Tracheal epithelial cell (primary cell): ENCODE data around the gene UBA52. TPM values are rescaled to one million over a fixed set of nuclear protein-coding genes. Genes with fewer than 3 reads are reported as not detected.

ENCODE experiments used
- total RNA-seq: library from RNA; depleted of rRNA; stranded (reverse); fragments of >200 nt; gene quantifications from 2 replicates; pipeline ENCODE4 v1.2.1, GENCODE V29; 2014

The UBA52 gene
- 916 and 1,024 TPM in 2 replicates for total RNA-seq

GRCh38 chr19:18571564-18572344 is at the start of gene UBA52:
Gene UBA52 (plus strand): TSS chr19:18571857. CDS start chr19:18573301, 1,444 bp downstream.

GRCh38 chr19:18542941-18543813 is 28.5 kb upstream of the UBA52 start, which contains the start of gene FKBP8:
Gene FKBP8 (minus strand): TSS chr19:18543573. CDS start chr19:18541970, 1,603 bp downstream.

GRCh38 chr19:18557411-18558201 is 14.1 kb upstream of the UBA52 start, which contains the start of gene KXD1:
Gene KXD1 (plus strand): TSS chr19:18557870. CDS start chr19:18562057, 4,187 bp downstream.

GRCh38 chr19:18588611-18589379 is 17.1 kb downstream of the UBA52 start, which contains the start of gene REX1BD:
Gene REX1BD (plus strand): TSS chr19:18588798. CDS start chr19:18588802, 4 bp downstream.

GRCh38 chr19:18606281-18607225 is 34.9 kb downstream of the UBA52 start, which contains the start of gene CRLF1:
Gene CRLF1 (minus strand): TSS chr19:18606799. CDS start chr19:18606656, 143 bp downstream.

GRCh38 chr19:18612772-18613588 is 41.3 kb downstream of the UBA52 start, which contains the start of gene TMEM59L:
Gene TMEM59L (plus strand): TSS chr19:18612870. CDS start chr19:18612959, 89 bp downstream.

Other genes starting within 250 kb of the UBA52 start
- 178 and 217 TPM in 2 replicates for gene LSM4, start 248.8 kb upstream of the UBA52 start, total RNA-seq
- gene PGPEP1, start 231.3 kb upstream of the UBA52 start, total RNA-seq, result 6.4 and 15.9 TPM in 2 replicates
- 79.5 and 141 TPM in 2 replicates for gene GDF15, start 185.7 kb upstream of the UBA52 start, total RNA-seq
- not detected in 2 replicates for gene LRRC25, start 174.2 kb upstream of the UBA52 start, total RNA-seq
- gene SSBP4, start 152.5 kb upstream of the UBA52 start, total RNA-seq, result 37.6 and 44.5 TPM in 2 replicates
- 33.9 and 41.7 TPM in 2 replicates for gene ISYNA1, start 133.7 kb upstream of the UBA52 start, total RNA-seq
- 9.8 and 10.1 TPM in 2 replicates for gene ELL, start 49.8 kb upstream of the UBA52 start, total RNA-seq
- 211 and 228 TPM in 2 replicates for gene FKBP8, start 28.3 kb upstream of the UBA52 start, total RNA-seq
- gene KXD1, start 14.0 kb upstream of the UBA52 start, total RNA-seq, result 66.5 and 73.5 TPM in 2 replicates
- 38.2 and 69.9 TPM in 2 replicates for gene REX1BD, start 16.9 kb downstream of the UBA52 start, total RNA-seq
- gene CRLF1, start 34.9 kb downstream of the UBA52 start, total RNA-seq, result 0.21 and 1.2 TPM in 2 replicates
- gene TMEM59L, start 41.0 kb downstream of the UBA52 start, total RNA-seq, result 0.85 TPM in 1 of 2 replicates, not detected in the other
- gene KLHL26, start 65.2 kb downstream of the UBA52 start, total RNA-seq, result 2.9 and 4.0 TPM in 2 replicates
- gene CRTC1, start 111.8 kb downstream of the UBA52 start, total RNA-seq, result 0.72 and 1.1 TPM in 2 replicates
- not detected in 2 replicates for gene COMP, start 219.4 kb downstream of the UBA52 start, total RNA-seq